ENCODE measurements around the gene STT3B.

Gene STT3B

GRCh38 chr3:31610700-31611275 is 78.1 kb downstream of the STT3B start:
- no peak for DNase-seq

- no peak for DNase-seq
Observed at GRCh38 chr3:31613177-31613576, 80.5 kb downstream of the STT3B start.

GRCh38 chr3:31613654-31614053 is 80.9 kb downstream of the STT3B start:
- DNase-seq: no peak

GRCh38 chr3:31614162-31614921 is 81.6 kb downstream of the STT3B start:
- no peak for DNase-seq

GRCh38 chr3:31615071-31615875 is 82.5 kb downstream of the STT3B start:
- no peak for DNase-seq

GRCh38 chr3:31616711-31617110 is 84.0 kb downstream of the STT3B start:
- DNase-seq: no peak

GRCh38 chr3:31620656-31621055 is 87.9 kb downstream of the STT3B start:
- DNase-seq: no peak

GRCh38 chr3:31621314-31621713 is 88.6 kb downstream of the STT3B start:
- no peak for DNase-seq

- no peak for DNase-seq
Observed at GRCh38 chr3:31622636-31623288, 90.0 kb downstream of the STT3B start.

GRCh38 chr3:31624083-31624709 is 91.5 kb downstream of the STT3B start:
- DNase-seq: no peak

- no peak for DNase-seq
Observed at GRCh38 chr3:31625358-31625757, 92.6 kb downstream of the STT3B start.

- no peak for DNase-seq
Observed at GRCh38 chr3:31629054-31629453, 96.3 kb downstream of the STT3B start.

GRCh38 chr3:31634476-31634875 is 101.8 kb downstream of the STT3B start:
- no peak for DNase-seq

GRCh38 chr3:31635545-31635944 is 102.8 kb downstream of the STT3B start:
- no peak for DNase-seq

- no peak for DNase-seq
Observed at GRCh38 chr3:31636049-31636448, 103.3 kb downstream of the STT3B start.

- no peak for DNase-seq
Observed at GRCh38 chr3:31636694-31637442, 104.1 kb downstream of the STT3B start.

- DNase-seq: no peak
Observed at GRCh38 chr3:31639828-31640227, 107.1 kb downstream of the STT3B start.

- DNase-seq: no peak
Observed at GRCh38 chr3:31645256-31645655, 112.5 kb downstream of the STT3B start.

GRCh38 chr3:31648286-31648968 is 115.7 kb downstream of the STT3B start:
- DNase-seq: no peak

- DNase-seq: no peak
Observed at GRCh38 chr3:31652296-31652695, 119.6 kb downstream of the STT3B start.

GRCh38 chr3:31653464-31653863 is 120.7 kb downstream of the STT3B start:
- no peak for DNase-seq

All from T-helper 9 cell (primary cell).